A549 (cell line): ENCODE measurements around the gene HOXC10. TPM values are rescaled to one million over a fixed set of nuclear protein-coding genes. Genes with fewer than 3 reads are reported as not detected.

Experiments
- ATAC-seq, 2 experiments: fragments of 200-7000 bp in 1 of 2; fragments of >200 bp in 1 of 2; cut with Nextera tagmentation in 1 of 2; cut with Tn5 transposase in 1 of 2; 3 replicates each; pipeline versions ENCODE4 v1.8.0 to v1.9.1; 2018 to 2020; ENCODE audit warnings: mild to moderate bottlenecking in 1 of 2, moderate library complexity in 1 of 2
- CTCF ChIA-PET: fragments of 300-600 bp; sonication (Branson Sonifier 250); formaldehyde crosslinking; extraction: SDS; loops from one replicate; lab custom pipeline; 2021; ENCODE audit warnings: antibody characterized with exemption, inconsistent platforms; lab: Yijun Ruan, JAX
- POLR2A ChIA-PET: fragments of 350-600 bp; formaldehyde crosslinking; extraction: SDS; loops from one replicate; lab custom pipeline; 2021; ENCODE audit warnings: antibody characterized with exemption, inconsistent platforms; lab: Yijun Ruan, JAX
- DNase-seq, 2 experiments: peaks; one replicate each; pipeline versions ENCODE4 v3.0.0 to v3.0.0-alpha.2; 2011 to 2016; ENCODE audit warnings: low read depth in 1 of 2, low spot score in 1 of 2
- FAIRE-seq: peaks from 2 replicates; lab custom pipeline; 2011; peaks lifted over from hg19 to GRCh38; lab: Jason Lieb, UNC
- H3K27ac ChIP-seq, 2 experiments: fragments of >200 bp; sonication (Bioruptor Twin); formaldehyde crosslinking; 3 replicates each; pipeline ENCODE4 v1.5.1; 2016 to 2017
- H3K4me1 ChIP-seq: fragments of >200 bp; sonication (Bioruptor Twin); formaldehyde crosslinking; 3 replicates; pipeline ENCODE4 v1.6.1; 2016
- H3K4me2 ChIP-seq: fragments of >200 bp; sonication (Bioruptor Twin); formaldehyde crosslinking; 3 replicates; pipeline ENCODE4 v1.6.1; 2016
- H3K4me3 ChIP-seq: fragments of >200 bp; sonication (Bioruptor Twin); formaldehyde crosslinking; 3 replicates; pipeline ENCODE4 v1.5.1; 2016
- H3K9me3 ChIP-seq: fragments of >200 bp; sonication (Bioruptor Twin); formaldehyde crosslinking; 3 replicates; pipeline ENCODE4 v1.6.1; 2016
- BCL3 ChIP-seq: fragments of >200 bp; sonication (Bioruptor Twin); formaldehyde crosslinking; IDR thresholded peaks from 3 replicates; pipeline ENCODE4 v1.6.1; 2016
- CBX2 ChIP-seq: fragments of 200-600 bp; sonication (generic); IDR thresholded peaks from 2 replicates; pipeline ENCODE4 v1.6.1; 2016; ENCODE audit warnings: low read depth, mild to moderate bottlenecking, borderline replicate concordance
- CEBPB ChIP-seq, 2 experiments: fragments of >200 bp in 1 of 2; sonication (Bioruptor Twin) in 1 of 2; formaldehyde crosslinking in 1 of 2; IDR thresholded peaks; 2 replicates each; pipeline ENCODE4 v1.6.1; 2012 to 2016
- E2F6 ChIP-seq: IDR thresholded peaks from 2 replicates; pipeline ENCODE4 v1.6.1; 2012; ENCODE audit warnings: low read depth, borderline replicate concordance
- EHF ChIP-seq: fragments of 250-450 bp; sonication (Bioruptor Pico); IDR thresholded peaks from 2 replicates; pipeline ENCODE4 v1.5.0; 2020; ENCODE audit warnings: mild to moderate bottlenecking
- FOSL2 ChIP-seq, 2 experiments: fragments of 450-650 bp in 1 of 2; fragments of >200 bp in 1 of 2; sonication (Bioruptor Twin) in 1 of 2; formaldehyde crosslinking; IDR thresholded peaks; 2 replicates each; pipeline versions ENCODE4 v1.5.0 to v1.6.1; 2016 to 2020; ENCODE audit warnings: mild to moderate bottlenecking in 1 of 2, moderate library complexity in 1 of 2
- HES2 ChIP-seq: fragments of >200 bp; sonication (Bioruptor Twin); formaldehyde crosslinking; IDR thresholded peaks from 2 replicates; pipeline ENCODE4 v1.6.1; 2016
- HOXA7 ChIP-seq: fragments of 250-450 bp; sonication (Bioruptor Pico); IDR thresholded peaks from 2 replicates; pipeline ENCODE4 v1.5.0; 2020; ENCODE audit warnings: mild to moderate bottlenecking, moderate library complexity
- HOXB13 ChIP-seq: fragments of 250-450 bp; sonication (Bioruptor Pico); IDR thresholded peaks from 2 replicates; pipeline ENCODE4 v1.5.0; 2020; ENCODE audit warnings: low read depth, mild to moderate bottlenecking, moderate library complexity
- HOXB5 ChIP-seq: fragments of 250-450 bp; sonication (Bioruptor Pico); IDR thresholded peaks from 2 replicates; pipeline ENCODE4 v1.5.0; 2020; ENCODE audit warnings: mild to moderate bottlenecking, moderate library complexity
- JUN ChIP-seq, 2 experiments: fragments of >200 bp; sonication (Bioruptor Twin); formaldehyde crosslinking; IDR thresholded peaks; 2 replicates in 1 of 2; 3 replicates in 1 of 2; pipeline ENCODE4 v1.6.1; 2016 to 2017
- KDM1A ChIP-seq: fragments of 200-600 bp; sonication (generic); IDR thresholded peaks from 2 replicates; pipeline ENCODE4 v1.6.1; 2016; ENCODE audit warnings: low read depth, mild to moderate bottlenecking
- MAFK ChIP-seq: fragments of 450-650 bp; IDR thresholded peaks from 2 replicates; pipeline ENCODE4 v1.6.1; 2014; ENCODE audit not compliant: partially characterized antibody
- MAX ChIP-seq: IDR thresholded peaks from 2 replicates; pipeline ENCODE4 v1.6.1; 2012
- MYC ChIP-seq: IDR thresholded peaks from 2 replicates; pipeline ENCODE4 v1.6.1; 2012; ENCODE audit warnings: mild to moderate bottlenecking, inconsistent platforms, low read length, improper control_type of control experiment, borderline replicate concordance
- NPAS2 ChIP-seq: fragments of 250-450 bp; sonication (Bioruptor Pico); IDR thresholded peaks from 2 replicates; pipeline ENCODE4 v1.8.0; 2022; ENCODE audit warnings: mild to moderate bottlenecking, moderate library complexity, borderline replicate concordance
- RAD21 ChIP-seq, 2 experiments: fragments of >200 bp in 1 of 2; sonication (Bioruptor Twin) in 1 of 2; formaldehyde crosslinking in 1 of 2; IDR thresholded peaks in 1 of 2; conservative IDR thresholded peaks in 1 of 2; 2 replicates in 1 of 2; 3 replicates in 1 of 2; pipeline ENCODE4 v1.6.1; 2012 to 2018; ENCODE audit warnings: inconsistent platforms in 1 of 2
- RARB ChIP-seq: fragments of 250-450 bp; sonication (Bioruptor Pico); IDR thresholded peaks from 2 replicates; pipeline ENCODE4 v1.8.0; 2021; ENCODE audit warnings: mild to moderate bottlenecking, moderate library complexity
- SMC3 ChIP-seq: fragments of >200 bp; sonication (Bioruptor Twin); formaldehyde crosslinking; IDR thresholded peaks from 3 replicates; pipeline ENCODE4 v1.6.1; 2018; ENCODE audit warnings: inconsistent platforms
- TP53 ChIP-seq: fragments of 250-450 bp; sonication (Bioruptor Pico); IDR thresholded peaks from 2 replicates; pipeline ENCODE4 v1.5.0; 2021; ENCODE audit warnings: mild to moderate bottlenecking, moderate library complexity
- ZNF302 ChIP-seq: fragments of 250-450 bp; sonication (Bioruptor Pico); IDR thresholded peaks from 2 replicates; pipeline ENCODE4 v1.9.0; 2021; ENCODE audit warnings: inconsistent platforms, mild to moderate bottlenecking, moderate library complexity
- ZSCAN20 ChIP-seq: fragments of 250-450 bp; sonication (Bioruptor Pico); IDR thresholded peaks from 2 replicates; pipeline ENCODE4 v1.8.0; 2022; ENCODE audit warnings: mild to moderate bottlenecking, moderate library complexity
- WGBS: methylation state at CpG from one replicate; pipeline ENCODE4 v1.1.6; 2017; ENCODE audit errors: missing lambda C conversion rate; 5-methylcytosine and 5-hydroxymethylcytosine counted together
- polyA plus RNA-seq, 4 experiments: library from polyadenylated mRNA; depleted of rRNA in 3 of 4; stranded (reverse); fragments of >200 nt; fragmentation: RNase III in 1 of 4; extraction: RNeasy Plus Mini Kit Qiagen cat#74134 plus additional on column Dnase treatment in 1 of 4; gene quantifications; 2 replicates in 3 of 4; 3 replicates in 1 of 4; pipeline ENCODE4 v1.2.3, GENCODE V29; 2011 to 2017

HOXC10 gene
- polyA plus RNA-seq, 2 of the 4 experiments (the other 2 are of a cell fraction) = 2.9 to 3.2 TPM

GRCh38 chr12:54009171-54010052 lies 24.5 kb downstream of the HOXC10 start:
- ChIA-PET CTCF (interaction anchor here (1.0 to 28.7 kb wide), 21 partner anchors 8 to 1818 kb away, joined by 3 to 1074 read pairs (median 5); partner anchors contain the start of genes HOXC10, HOXC13, HOXC4 and HOXC5), POLR2A (interaction anchor here (0.7 to 2.3 kb wide), 14 partner anchors 8 to 210 kb away, joined by 3 to 40 read pairs (median 5); partner anchors contain the start of genes HOXC5, HOXC9 and SMUG1)
- H3K4me3 ChIP-seq = peak overlapping the region; percentile 54
- no peak for FAIRE-seq
- no peak for TF ChIP-seq RARB (CRISPR knock-in tag)
- no peak for TF ChIP-seq FOSL2 (IDR thresholded peaks at IDR 0.05)
- no peak for TF ChIP-seq FOSL2 (CRISPR knock-in tag; IDR thresholded peaks at IDR 0.05)
- no peak for TF ChIP-seq NPAS2 (CRISPR knock-in tag)
- no peak for TF ChIP-seq HOXA7 (CRISPR knock-in tag)
- no peak for TF ChIP-seq SMC3
- TF ChIP-seq BCL3 = no peak
- TF ChIP-seq MYC = 0 out of 2 replicates have a peak, but pooled peaks have one; percentile 24
- TF ChIP-seq ZNF302 (CRISPR knock-in tag) = no peak
- TF ChIP-seq CBX2 = no peak
- no peak for TF ChIP-seq MAFK
- 0 out of 5 replicates have a peak, but pooled peaks of 1 of the 2 experiments have one; percentile 20 for TF ChIP-seq JUN (IDR thresholded peaks at IDR 0.05)
- peak; percentile 71; the same call in 1 of the 2 replicates for TF ChIP-seq MAX
- no peak for TF ChIP-seq KDM1A
- TF ChIP-seq HOXB13 (CRISPR knock-in tag) = no peak
- no peak for TF ChIP-seq RAD21 (conservative IDR thresholded peaks at IDR 0.05 in 1 of 2, IDR thresholded peaks at IDR 0.05 in 1 of 2)
- TF ChIP-seq ZSCAN20 = no peak
- peak in 1 of 2 experiments; percentile 34; a peak in 1 of 4 replicates for TF ChIP-seq CEBPB (IDR thresholded peaks at IDR 0.05)
- TF ChIP-seq E2F6 = peak; percentile 82
- H3K4me2 ChIP-seq = peak overlapping the region; percentile 87
- peak; percentile 47 to 60; a peak in 5 of 6 replicates for ATAC-seq
- peak overlapping the region; percentile 76 to 97 for H3K27ac ChIP-seq
- 15% methylated on average over 42 of the region's 51 CpGs for WGBS
- H3K9me3 ChIP-seq = no peaks in the 10 kb centered on the region
- DNase-seq = peak in 1 of 2 experiments; percentile 53
- H3K4me1 ChIP-seq = peaks cover 48% of the 10 kb centered on the region

GRCh38 chr12:54010053-54010971 lies 25.4 kb downstream of the HOXC10 start:
- ChIA-PET CTCF (interaction anchor here (1.3 to 28.7 kb wide), 5 partner anchors 18 to 210 kb away, joined by 3 to 1074 read pairs (median 8); partner anchors contain the start of genes HOXC5 and SMUG1), POLR2A (interaction anchor here (1.6 kb wide), 1 partner anchor 14 kb away, joined by 5 read pairs; no protein-coding TSS in a partner anchor)
- WGBS = 80% methylated on average over 10 of the region's 10 CpGs
- Histone ChIP-seq H3K4me3 (peak overlapping the region; percentile 54), H3K4me2 (peak overlapping the region; percentile 87), H3K4me1 (peaks cover 48% of the 10 kb centered on the region), H3K9me3 (no peaks in the 10 kb centered on the region), H3K27ac (peak overlapping the region; percentile 76 to 97; a peak in 4 of 6 replicates)
- DNase-seq = no peak
- no peak for FAIRE-seq
- no peak for TF ChIP-seq TP53 (CRISPR knock-in tag)
- TF ChIP-seq E2F6 = no peak
- no peak for TF ChIP-seq HES2
- no peak for TF ChIP-seq HOXB5 (CRISPR knock-in tag)
- TF ChIP-seq EHF (CRISPR knock-in tag) = no peak
- ATAC-seq = peak in 1 of 2 experiments; percentile 20; a peak in 3 of 6 replicates
